ENCODE results near the gene SALL3. TPM values are rescaled to one million over a fixed set of nuclear protein-coding genes. Genes with fewer than 3 reads are reported as not detected.

Gene SALL3
- total RNA-seq, 3 donors from 2014 or later: not detected

- TF ChIP-seq POLR2AphosphoS5 (IDR thresholded peaks at IDR 0.05) (no peak), POLR2A (IDR thresholded peaks at IDR 0.05) (no peak)
- TF ChIP-seq, protein P1, sequence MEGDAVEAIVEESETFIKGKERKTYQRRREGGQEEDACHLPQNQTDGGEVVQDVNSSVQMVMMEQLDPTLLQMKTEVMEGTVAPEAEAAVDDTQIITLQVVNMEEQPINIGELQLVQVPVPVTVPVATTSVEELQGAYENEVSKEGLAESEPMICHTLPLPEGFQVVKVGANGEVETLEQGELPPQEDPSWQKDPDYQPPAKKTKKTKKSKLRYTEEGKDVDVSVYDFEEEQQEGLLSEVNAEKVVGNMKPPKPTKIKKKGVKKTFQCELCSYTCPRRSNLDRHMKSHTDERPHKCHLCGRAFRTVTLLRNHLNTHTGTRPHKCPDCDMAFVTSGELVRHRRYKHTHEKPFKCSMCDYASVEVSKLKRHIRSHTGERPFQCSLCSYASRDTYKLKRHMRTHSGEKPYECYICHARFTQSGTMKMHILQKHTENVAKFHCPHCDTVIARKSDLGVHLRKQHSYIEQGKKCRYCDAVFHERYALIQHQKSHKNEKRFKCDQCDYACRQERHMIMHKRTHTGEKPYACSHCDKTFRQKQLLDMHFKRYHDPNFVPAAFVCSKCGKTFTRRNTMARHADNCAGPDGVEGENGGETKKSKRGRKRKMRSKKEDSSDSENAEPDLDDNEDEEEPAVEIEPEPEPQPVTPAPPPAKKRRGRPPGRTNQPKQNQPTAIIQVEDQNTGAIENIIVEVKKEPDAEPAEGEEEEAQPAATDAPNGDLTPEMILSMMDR (IDR thresholded peaks at IDR 0.05): no peak
- no peak for DNase-seq (ENCODE audit: low spot score in 2 of 2)
- Histone ChIP-seq H3K9me3 (no peaks in the 10 kb centered on the region), H3K27ac (no peak overlapping the region), H3K4me1 (peaks cover 0 to 4% of the 10 kb centered on the region in 2 donors), H3K4me3 (no peak overlapping the region), H3K27me3 (peaks cover 11 to 93% of the 10 kb centered on the region in 2 donors), H3K36me3 (no peaks in the 10 kb centered on the region)
- intact Hi-C loops (cut with DNase I; ENCODE audit: low total_unique reads): no loop called here
Observed at GRCh38 chr18:78975699-78976335, 3.8 kb upstream of the SALL3 start.

GRCh38 chr18:78976765-78977636 lies 2.6 kb upstream of the SALL3 start:
- H3K27ac ChIP-seq: no peak overlapping the region
- peaks cover 11 to 93% of the 10 kb centered on the region in 2 donors for H3K27me3 ChIP-seq
- peaks cover 0 to 4% of the 10 kb centered on the region in 2 donors for H3K4me1 ChIP-seq
- TF ChIP-seq POLR2A (IDR thresholded peaks at IDR 0.05): no peak
- TF ChIP-seq, protein P1 (IDR thresholded peaks at IDR 0.05): no peak
- no peak for TF ChIP-seq POLR2AphosphoS5 (IDR thresholded peaks at IDR 0.05)
- no peak overlapping the region for H3K4me3 ChIP-seq
- intact Hi-C loops (cut with DNase I; ENCODE audit: low total_unique reads): no loop called here
- H3K36me3 ChIP-seq: no peaks in the 10 kb centered on the region
- no peaks in the 10 kb centered on the region for H3K9me3 ChIP-seq
- DNase-seq (ENCODE audit: low spot score in 2 of 2): no peak

GRCh38 chr18:78977637-78978348 lies 1.8 kb upstream of the SALL3 start:
- TF ChIP-seq POLR2AphosphoS5 (IDR thresholded peaks at IDR 0.05): no peak
- peaks cover 0 to 4% of the 10 kb centered on the region in 2 donors for H3K4me1 ChIP-seq
- H3K4me3 ChIP-seq: no peak overlapping the region
- DNase-seq (ENCODE audit: low spot score in 2 of 2): no peak
- H3K36me3 ChIP-seq: no peaks in the 10 kb centered on the region
- intact Hi-C loops (cut with DNase I; ENCODE audit: low total_unique reads): no loop called here
- peaks cover 11 to 91% of the 10 kb centered on the region in 2 donors for H3K27me3 ChIP-seq
- no peaks in the 10 kb centered on the region for H3K9me3 ChIP-seq
- no peak overlapping the region for H3K27ac ChIP-seq

GRCh38 chr18:78978349-78979055 lies 1.1 kb upstream of the SALL3 start:
- Histone ChIP-seq H3K27ac (no peak overlapping the region), H3K4me3 (peak overlapping the region in 2 of 3 donors; percentile 23 to 43), H3K9me3 (no peaks in the 10 kb centered on the region), H3K27me3 (peaks cover 9 to 91% of the 10 kb centered on the region in 2 donors), H3K36me3 (no peaks in the 10 kb centered on the region), H3K4me1 (peaks cover 0 to 4% of the 10 kb centered on the region in 2 donors)
- intact Hi-C loops (cut with DNase I; ENCODE audit: low total_unique reads): no loop called here
- TF ChIP-seq POLR2AphosphoS5 (IDR thresholded peaks at IDR 0.05) (no peak), POLR2A (IDR thresholded peaks at IDR 0.05) (no peak)
- TF ChIP-seq, protein P1 (IDR thresholded peaks at IDR 0.05): no peak
- no peak for DNase-seq (ENCODE audit: low spot score in 2 of 2)

- H3K9me3 ChIP-seq: no peaks in the 10 kb centered on the region
- H3K27me3 ChIP-seq: peaks cover 3 to 91% of the 10 kb centered on the region in 2 donors
- H3K27ac ChIP-seq: no peak overlapping the region
- intact Hi-C loops (cut with DNase I; ENCODE audit: low total_unique reads): no loop called here
- H3K4me1 ChIP-seq: peaks cover 0 to 4% of the 10 kb centered on the region in 2 donors
- TF ChIP-seq, protein P1 (IDR thresholded peaks at IDR 0.05): no peak
- TF ChIP-seq POLR2A (IDR thresholded peaks at IDR 0.05): no peak
- no peaks in the 10 kb centered on the region for H3K36me3 ChIP-seq
- DNase-seq (ENCODE audit: low spot score in 2 of 2): no peak
- peak overlapping the region in 2 of 3 donors; percentile 23 to 43 for H3K4me3 ChIP-seq
Observed at GRCh38 chr18:78979056-78979729, 425 bp upstream of the SALL3 start.
